ENCODE results near the gene HIPK4. TPM values are rescaled to one million over a fixed set of nuclear protein-coding genes. Genes with fewer than 3 reads are reported as not detected.
A peak's percentile ranks its signal among the peaks of the same experiment; 100 is the strongest.

The HIPK4 gene
- total RNA-seq, 1 experiment from 2014 or later, result not detected

DNA sequence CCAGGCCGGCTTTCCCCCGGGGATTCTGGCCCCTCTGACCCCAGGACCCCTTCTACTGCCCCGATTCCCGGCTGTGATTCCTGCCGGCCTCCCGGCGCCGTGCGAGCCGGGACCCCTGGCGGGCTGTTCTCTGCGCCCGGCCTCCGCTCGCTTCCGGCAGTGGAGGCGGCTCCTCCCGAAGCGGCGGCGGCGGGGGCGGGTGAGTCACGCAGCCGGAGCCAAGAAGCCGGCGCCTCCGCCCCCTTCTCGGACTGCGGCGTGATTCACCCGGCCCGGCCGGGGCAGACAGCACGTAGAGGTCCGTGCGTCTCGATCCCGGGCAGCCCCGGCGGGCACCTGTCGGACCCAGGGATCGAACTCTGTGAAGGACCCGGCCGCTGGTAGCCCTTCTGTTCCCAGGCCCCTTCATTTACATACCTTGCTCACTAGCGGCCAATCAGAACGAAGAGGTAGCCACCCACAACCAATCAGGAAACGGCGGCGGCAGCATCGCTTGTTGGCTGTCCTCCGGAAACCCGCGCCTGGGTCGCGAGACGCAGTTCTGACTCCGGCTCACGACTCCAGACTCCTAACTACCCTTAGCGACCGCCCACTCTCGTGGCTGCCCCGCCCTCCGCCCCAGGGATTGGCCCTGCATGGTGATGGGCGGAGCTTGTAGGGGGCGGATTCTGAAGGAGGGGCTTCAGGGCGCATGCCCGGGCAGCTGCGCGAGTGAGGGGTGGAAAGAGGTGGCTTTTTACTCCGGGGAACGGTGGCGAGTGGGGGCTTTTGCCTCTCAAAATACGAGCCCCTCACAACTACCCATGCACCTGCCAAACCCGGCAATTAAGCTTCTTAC is 35.7 kb upstream of the HIPK4 start, which contains the start of gene SERTAD1:
Gene SERTAD1 (minus strand): TSS at position 543 of the 838 bp plus-strand sequence. CDS start 2,446 bp downstream, outside the sequence.
- Mint-ChIP-seq H3K9me3 (ENCODE audit: unreplicated experiment) (no peaks in the 10 kb centered on the region), H3K27ac (ENCODE audit: unreplicated experiment) (peak within 1 kb of the TSS; percentile 90), H3K36me3 (ENCODE audit: insufficient read depth, unreplicated experiment) (peaks cover 25% of the 10 kb centered on the region), H3K4me1 (ENCODE audit: low read depth, unreplicated experiment) (peaks cover 8% of the 10 kb centered on the region), H3K27me3 (ENCODE audit: insufficient read depth, unreplicated experiment) (no peaks in the 10 kb centered on the region), H3K4me3 (ENCODE audit: unreplicated experiment) (peak within 1 kb of the TSS; percentile 93)
- TF ChIP-seq, protein P1, sequence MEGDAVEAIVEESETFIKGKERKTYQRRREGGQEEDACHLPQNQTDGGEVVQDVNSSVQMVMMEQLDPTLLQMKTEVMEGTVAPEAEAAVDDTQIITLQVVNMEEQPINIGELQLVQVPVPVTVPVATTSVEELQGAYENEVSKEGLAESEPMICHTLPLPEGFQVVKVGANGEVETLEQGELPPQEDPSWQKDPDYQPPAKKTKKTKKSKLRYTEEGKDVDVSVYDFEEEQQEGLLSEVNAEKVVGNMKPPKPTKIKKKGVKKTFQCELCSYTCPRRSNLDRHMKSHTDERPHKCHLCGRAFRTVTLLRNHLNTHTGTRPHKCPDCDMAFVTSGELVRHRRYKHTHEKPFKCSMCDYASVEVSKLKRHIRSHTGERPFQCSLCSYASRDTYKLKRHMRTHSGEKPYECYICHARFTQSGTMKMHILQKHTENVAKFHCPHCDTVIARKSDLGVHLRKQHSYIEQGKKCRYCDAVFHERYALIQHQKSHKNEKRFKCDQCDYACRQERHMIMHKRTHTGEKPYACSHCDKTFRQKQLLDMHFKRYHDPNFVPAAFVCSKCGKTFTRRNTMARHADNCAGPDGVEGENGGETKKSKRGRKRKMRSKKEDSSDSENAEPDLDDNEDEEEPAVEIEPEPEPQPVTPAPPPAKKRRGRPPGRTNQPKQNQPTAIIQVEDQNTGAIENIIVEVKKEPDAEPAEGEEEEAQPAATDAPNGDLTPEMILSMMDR (IDR thresholded peaks at IDR 0.05; ENCODE audit: insufficient read depth in 1 of 2, low read depth in 1 of 2, low read length in 1 of 2, severe bottlenecking in 1 of 2, unreplicated experiment in 1 of 2), result peak; percentile 91 to 95
- H3K4me1 ChIP-seq, result no peaks in the 10 kb centered on the region
- ChIA-PET POLR2A (interaction anchor here (0.6 to 2.2 kb wide), 16 partner anchors 9 to 981 kb away, joined by 3 to 26 read pairs (median 4); partner anchors contain the start of gene BLVRB), CTCF (interaction anchor here (0.5 to 1.7 kb wide), 11 partner anchors 10 to 139 kb away, joined by 3 to 17 read pairs (median 3); partner anchors contain the start of gene BLVRB)
- H3K27me3 ChIP-seq (replicated peaks; ENCODE audit: control insufficient read depth, insufficient read depth, low read length), result no peaks in the 10 kb centered on the region
- H3K4me3 ChIP-seq (ENCODE audit: low read depth, low read length), result peak within 1 kb of the TSS; percentile 46
- H3K9me3 ChIP-seq, result no peaks in the 10 kb centered on the region
- intact Hi-C loops (cut with micrococcal nuclease; ENCODE audit: unreplicated experiment), result loop anchor here (1.0 kb wide), 2 partner anchors 19 to 40 kb away; partner anchors contain the start of genes BLVRB and SERTAD3
- TSS peak; percentile 60 for BruUV-seq (replicated peaks)
- DNase-seq, result peak; percentile 100
- H3K36me3 ChIP-seq (ENCODE audit: control insufficient read depth, insufficient read depth, low read length), result no peaks in the 10 kb centered on the region; the same call in 1 of the 2 replicates

DNA sequence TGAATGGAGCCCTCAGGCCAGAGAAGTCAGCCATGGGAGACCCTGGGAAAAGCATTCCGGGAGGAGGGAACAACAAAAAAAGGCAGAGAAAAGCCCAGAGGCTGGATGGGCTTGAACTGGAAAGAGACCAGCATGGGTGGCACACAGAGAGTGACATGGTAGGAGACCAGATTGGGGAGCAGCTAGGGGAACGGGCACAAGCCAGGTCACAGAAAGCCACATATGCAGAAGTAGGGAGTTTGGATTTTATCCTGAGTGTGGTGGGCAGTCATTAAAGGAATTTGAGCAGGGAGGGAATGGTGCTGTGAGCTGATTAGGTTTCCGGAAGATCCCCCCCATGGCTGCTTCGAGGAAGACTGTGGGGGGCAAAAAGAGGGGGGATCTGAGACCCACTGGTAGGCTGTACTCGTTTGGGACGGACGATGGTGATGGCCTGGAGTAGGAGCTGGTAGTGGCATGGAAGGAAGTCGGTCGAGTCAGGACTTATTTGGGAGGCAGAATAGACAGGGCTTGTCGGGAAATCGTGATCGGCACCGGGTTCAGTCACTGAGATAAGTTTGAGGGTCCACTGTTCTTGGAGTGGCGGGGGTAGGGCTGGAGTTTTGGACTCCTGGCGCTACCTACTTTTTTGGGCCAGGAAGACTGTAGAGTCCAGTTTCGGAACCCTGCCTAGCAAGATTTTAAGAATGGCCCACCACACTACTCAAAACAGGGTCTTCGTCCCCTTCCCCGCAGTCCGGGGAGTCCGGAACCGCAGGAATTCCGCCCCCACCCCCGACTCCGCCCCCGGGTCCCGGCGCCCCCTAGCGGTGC is 34.9 kb upstream of the HIPK4 start:
- DNase-seq, result no peak
- H3K9me3 ChIP-seq, result no peaks in the 10 kb centered on the region
- peak overlapping the region; percentile 90 for H3K27ac Mint-ChIP-seq (ENCODE audit: unreplicated experiment)
- BruUV-seq (replicated peaks), result no TSS peak
- H3K4me3 ChIP-seq (ENCODE audit: low read depth, low read length), result peak overlapping the region; percentile 46
- no peaks in the 10 kb centered on the region for H3K4me1 ChIP-seq
- H3K36me3 ChIP-seq (ENCODE audit: control insufficient read depth, insufficient read depth, low read length), result no peaks in the 10 kb centered on the region; the same call in 1 of the 2 replicates
- CTCF ChIA-PET, result interaction anchor here (1.0 to 1.1 kb wide), 2 partner anchors 11 to 18 kb away, joined by 3 to 5 read pairs; no protein-coding TSS in a partner anchor
- peak overlapping the region; percentile 93 for H3K4me3 Mint-ChIP-seq (ENCODE audit: unreplicated experiment)
- no peaks in the 10 kb centered on the region for H3K9me3 Mint-ChIP-seq (ENCODE audit: unreplicated experiment)
- H3K36me3 Mint-ChIP-seq (ENCODE audit: insufficient read depth, unreplicated experiment), result peaks cover 25% of the 10 kb centered on the region
- intact Hi-C loops (cut with micrococcal nuclease; ENCODE audit: unreplicated experiment), result loop anchor here (1.0 kb wide), 1 partner anchor 40 kb away; the partner anchor contains the start of gene BLVRB
- H3K27me3 Mint-ChIP-seq (ENCODE audit: insufficient read depth, unreplicated experiment), result no peaks in the 10 kb centered on the region
- TF ChIP-seq, protein P1 (IDR thresholded peaks at IDR 0.05; ENCODE audit: insufficient read depth in 1 of 2, low read depth in 1 of 2, low read length in 1 of 2, severe bottlenecking in 1 of 2, unreplicated experiment in 1 of 2), result no peak
- peaks cover 8% of the 10 kb centered on the region for H3K4me1 Mint-ChIP-seq (ENCODE audit: low read depth, unreplicated experiment)
- no peaks in the 10 kb centered on the region for H3K27me3 ChIP-seq (replicated peaks; ENCODE audit: control insufficient read depth, insufficient read depth, low read length)
- POLR2A ChIA-PET, result interaction anchor here (0.6 to 2.0 kb wide), 3 partner anchors 18 to 185 kb away, joined by 3 to 12 read pairs (median 4); partner anchors contain the start of gene BLVRB
